RKO (cell line): ENCODE data around the gene PTPRCAP.
"Not testable (repeated sequence)": the region's sequence is repeated elsewhere in the genome, so short reads cannot be mapped to it uniquely, and the experiment has no call there.

Experiments used
- DNase-seq: peaks from one replicate; pipeline ENCODE4 v3.0.0-alpha.2; 2016; ENCODE audit warnings: low spot score

PTPRCAP gene

DNA sequence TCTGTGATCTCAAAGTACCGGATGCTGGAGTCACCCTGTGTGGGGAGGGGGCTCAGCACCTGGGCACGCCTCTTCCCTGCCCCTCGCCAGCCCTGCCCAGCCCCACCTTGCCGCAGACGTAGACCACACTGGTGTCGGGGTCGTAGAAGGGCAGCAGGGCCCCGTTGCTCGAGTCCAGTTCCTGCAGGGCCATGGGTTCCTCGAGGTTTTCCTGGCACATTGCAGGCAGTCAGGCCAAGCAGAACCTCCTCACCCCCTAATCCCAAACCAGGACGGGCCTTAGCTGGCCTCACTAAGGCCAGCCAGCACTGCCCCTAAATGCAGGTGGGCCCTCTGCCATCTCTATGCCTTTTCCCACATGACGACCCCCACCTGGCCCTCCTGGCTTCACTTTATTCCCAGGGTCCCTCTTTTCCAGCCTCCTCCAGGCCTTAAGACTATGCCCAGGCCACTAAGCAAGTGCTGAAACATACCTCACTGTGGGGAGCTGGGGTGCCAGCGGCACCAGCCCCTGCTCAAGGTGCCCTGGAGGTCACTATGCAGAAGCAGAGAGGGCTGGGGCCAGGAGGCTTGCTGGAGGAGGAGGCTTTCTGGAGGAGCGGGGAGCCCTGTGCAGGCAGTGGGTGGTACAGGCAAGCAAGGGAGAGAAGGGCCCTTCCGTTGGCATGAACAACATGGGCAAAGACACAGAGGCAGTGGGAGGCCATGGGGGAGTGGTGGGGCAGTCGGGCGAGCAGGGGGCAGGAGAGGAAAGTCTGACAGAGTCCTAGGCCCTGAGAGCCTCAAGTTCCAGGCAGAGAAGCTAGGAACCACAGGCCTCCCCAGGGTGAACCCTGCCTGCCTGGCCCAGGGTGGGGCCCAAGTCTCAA, 3.0 kb upstream of the PTPRCAP start:
- DNase-seq, result no peak

DNA sequence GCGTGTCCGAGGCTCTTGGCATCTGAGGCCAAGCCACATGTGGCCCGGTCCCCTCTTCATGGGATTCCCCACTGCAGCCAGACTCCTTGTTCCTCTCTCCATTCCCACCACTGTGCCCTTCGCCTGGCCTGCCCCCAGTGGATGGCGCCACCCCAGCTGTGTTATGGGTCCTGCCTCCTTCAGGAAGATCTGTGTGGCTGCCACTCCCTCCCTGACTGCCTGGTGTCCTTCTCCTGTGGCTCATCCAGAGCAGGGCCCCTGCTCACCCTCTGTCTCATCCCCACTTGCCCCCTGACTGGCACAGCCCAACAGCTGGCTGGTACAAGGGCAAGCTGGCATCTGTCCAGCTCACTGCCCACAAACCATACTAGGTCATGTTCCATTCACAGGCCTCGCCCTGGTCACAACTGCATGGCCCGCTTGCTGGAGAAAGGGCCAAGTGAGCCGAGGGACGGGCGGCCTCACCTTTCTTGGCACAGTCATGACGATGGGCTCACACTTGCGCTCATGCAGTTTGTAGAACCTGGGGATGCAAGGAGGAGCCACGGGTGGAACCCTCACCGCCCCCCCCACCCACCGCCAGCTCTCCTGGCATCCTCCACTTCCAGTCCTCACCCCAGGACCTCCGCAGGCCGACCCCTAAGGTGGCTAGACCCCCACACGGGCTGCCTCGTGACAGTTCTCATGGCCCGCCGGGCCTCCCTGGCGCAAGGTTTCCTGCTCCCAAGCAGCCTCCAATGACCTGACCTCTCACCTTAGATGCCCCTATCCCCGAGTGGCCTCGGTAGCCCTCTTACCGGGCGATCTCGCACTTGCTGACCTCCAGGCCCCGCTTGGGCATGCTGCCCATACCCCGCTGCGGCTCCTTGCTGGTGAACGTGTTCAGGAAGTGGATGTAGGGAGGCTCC, 2.1 kb upstream of the PTPRCAP start:
- peak; percentile 47 for DNase-seq

DNA sequence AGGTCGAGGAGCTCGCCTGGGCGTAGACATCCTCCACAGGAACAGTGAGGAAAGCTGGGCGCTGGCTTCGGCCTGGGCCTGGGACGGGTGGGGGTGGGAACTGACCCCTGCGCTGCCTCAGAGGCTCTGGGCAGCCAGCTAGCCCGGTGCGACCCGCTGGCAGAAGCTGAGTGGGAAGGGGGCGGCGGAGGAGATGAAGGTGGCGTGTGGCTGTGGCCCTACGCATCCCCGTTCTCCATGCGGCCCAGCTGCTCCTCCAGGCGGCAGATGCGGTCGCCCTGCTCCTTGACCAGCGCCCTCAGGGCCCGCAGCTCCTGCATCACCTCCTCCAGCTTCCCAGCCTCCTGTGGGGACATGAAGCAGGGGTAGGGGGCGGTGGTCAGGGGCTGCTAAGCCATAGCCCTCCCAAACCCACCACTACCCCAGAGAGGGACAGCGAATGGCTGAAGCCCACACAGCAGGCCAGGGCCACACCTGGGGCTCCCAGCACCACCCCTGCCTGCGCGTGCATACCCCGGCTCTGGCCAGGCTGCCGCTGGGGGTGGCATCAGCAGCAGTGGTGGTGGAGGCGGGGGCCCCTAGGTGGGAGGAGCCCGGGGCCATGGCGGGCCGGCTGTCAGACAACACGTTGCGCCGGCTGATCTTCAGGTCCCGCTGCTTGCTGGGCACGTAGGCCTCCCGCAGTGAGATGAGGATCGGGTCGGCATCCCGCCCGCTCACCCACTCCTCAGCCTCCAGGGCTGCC, 848 bp upstream of the PTPRCAP start:
- DNase-seq, result no peak

DNA sequence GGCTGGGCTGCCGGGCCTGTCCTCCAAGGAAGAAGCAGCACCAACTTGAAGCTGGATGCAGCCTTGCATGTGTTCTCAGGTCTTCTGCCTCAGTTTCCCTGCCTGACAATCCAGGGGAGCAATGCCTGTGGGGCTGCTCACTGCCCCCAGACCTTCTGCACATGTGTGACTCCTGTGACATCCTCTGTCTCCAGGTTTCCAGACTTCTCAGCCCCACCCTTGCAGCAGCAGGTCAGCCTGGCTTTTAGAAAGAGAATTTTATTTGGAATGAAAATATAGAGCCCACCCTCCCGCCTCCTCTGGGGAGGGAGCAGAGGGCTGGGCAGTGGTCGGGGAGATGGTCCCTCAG, 301 bp upstream of the PTPRCAP start:
- no peak for DNase-seq

DNA sequence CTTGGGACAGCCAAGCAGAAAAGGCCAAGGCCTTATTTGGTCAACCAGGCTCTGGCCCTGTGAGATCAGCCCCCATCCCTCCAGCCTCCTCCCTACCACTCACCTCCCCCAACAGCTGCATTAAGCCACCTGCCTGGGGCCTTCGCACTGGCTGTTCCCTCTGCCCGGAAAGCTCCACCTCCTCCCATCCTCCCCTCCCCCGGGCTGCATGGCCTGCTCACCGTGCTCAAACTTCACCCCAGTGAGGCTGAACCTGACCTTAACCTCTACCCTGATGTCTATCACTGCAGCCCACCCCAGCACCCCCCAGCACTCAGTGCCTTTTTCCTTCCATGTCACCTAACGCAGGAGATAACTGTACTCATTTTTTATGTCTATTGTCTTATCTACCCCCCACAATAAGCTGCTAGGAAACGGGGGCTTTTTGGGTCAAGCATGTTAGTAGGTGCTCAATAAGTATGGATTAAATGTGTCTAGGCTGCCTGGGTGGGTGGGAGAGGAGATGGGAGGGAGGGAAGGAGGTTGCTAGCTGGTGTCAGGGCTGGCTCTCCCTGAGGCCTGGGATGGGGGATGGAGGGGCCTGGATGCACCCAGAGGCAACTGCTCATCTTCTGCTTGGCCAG, 912 bp downstream of the PTPRCAP start:
- no peak for DNase-seq

DNA sequence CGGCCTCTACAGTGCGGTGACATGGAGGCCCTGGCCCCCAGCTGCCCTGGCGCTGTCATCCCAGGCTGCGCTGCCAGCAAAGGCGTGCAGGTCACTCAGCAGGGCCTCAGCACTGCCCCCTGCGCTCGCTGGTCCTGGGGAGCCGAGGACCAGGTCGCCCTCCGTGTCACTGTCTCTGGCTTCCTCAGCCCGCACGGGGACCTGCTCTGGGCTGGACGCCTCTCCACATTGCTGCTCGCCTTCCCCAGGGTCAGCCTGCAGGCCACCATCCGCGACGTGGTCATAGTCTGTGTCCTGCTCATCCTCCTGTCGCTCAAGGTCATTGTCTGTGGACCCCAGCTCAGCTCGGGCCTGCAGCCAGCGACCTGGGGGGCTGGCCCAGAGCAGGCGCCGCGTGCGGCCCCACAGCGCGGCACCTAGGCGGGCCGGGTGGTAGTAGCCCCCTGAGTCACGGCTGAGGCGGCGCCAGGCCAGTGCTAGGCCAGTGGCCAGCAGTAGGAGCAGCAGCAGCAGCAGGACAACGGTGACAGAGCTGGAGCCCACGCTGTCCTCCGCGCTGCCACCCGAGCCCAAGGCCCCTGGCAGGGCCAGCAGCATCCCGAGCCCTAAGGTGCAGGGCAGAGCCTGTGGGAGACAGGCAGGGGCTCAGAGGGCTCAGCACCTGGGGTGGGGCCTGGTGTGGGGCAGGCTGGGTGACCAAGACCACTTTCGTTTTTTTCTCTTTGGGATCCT, 1.6 kb downstream of the PTPRCAP start:
- DNase-seq, result no peak

DNA sequence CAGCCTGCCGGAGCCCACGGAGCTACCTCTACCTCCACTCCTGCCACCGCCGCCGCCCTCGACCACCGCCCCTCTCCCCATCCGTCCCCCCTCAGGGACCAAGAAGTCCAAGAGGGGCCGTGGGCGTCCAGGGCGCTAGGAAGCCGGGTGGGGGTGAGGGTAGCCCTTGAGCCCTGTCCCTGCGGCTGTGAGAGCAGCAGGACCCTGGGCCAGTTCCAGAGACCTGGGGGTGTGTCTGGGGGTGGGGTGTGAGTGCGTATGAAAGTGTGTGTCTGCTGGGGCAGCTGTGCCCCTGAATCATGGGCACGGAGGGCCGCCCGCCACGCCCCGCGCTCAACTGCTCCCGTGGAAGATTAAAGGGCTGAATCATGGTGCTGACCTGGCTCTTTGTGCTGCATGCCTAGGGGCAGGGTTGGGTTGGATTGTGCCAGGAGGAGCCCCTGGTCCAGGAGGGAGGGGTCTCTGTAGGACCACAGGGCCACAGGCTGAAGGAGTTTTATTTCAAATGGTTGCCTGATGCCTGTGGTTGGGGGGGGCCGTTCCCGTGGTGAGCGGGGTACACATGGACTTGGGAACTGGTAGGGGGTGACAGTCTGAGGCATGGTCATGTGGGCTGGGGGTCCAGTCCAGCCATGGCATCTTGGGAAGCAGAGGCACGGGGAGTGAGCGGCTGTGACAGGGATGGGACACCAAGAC, 2.3 kb downstream of the PTPRCAP start:
- no peak for DNase-seq

DNA sequence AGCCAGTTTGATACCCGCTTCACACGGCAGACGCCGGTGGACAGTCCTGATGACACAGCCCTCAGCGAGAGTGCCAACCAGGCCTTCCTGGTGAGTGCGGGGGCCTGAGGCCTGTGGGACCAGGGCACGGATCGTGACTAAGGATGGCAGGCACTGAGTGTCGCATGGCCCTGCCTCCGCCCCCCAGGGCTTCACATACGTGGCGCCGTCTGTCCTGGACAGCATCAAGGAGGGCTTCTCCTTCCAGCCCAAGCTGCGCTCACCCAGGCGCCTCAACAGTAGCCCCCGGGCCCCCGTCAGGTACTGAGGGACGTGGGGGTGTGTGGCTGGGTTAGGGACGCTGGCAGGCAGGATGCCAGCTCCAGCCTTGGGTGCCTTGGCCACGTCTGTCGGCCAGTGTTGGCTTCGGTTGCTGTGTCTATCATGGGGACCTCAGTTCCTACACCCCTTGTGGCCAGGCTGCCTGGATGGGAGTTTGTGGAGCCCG, 3.0 kb downstream of the PTPRCAP start:
- DNase-seq, result no peak

DNA sequence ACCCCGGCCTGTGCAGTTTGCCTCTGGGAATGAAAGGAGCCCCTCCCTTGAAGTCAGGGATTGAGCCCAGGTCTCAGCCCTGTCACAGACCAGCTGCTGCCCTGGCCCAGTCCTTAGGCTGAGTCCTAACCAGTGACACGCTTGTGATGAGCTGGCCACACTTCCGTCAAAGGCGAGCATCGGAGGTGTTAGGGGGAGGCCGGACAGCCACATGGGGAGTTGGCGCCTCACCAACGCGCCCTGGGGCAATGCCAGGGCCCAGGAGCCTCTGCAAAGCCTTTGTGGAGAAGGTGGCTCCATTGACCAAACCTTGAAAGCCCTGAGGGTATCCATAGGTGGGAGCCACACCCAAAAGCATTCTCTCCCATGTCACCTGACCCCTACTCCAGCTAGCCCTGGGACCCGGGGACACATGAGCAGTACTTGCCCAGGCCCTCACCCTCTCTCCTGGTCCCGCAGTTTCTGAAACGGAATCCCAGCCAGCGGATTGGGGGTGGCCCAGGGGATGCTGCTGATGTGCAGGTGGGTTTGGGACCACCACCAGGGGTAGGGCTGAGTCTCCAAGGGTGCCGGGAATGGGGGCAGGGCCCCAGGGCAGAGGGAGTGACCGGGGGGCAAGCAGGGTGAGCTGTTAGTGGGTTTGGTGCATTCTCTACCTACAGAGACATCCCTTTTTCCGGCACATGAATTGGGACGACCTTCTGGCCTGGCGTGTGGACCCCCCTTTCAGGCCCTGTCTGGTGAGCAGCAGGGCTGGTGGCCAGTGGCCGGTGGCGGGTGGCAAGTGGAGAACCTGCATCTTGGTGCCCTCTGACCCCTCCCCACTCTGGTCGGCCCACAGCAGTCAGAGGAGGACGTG, 3.7 kb downstream of the PTPRCAP start:
- no peak for DNase-seq

DNA sequence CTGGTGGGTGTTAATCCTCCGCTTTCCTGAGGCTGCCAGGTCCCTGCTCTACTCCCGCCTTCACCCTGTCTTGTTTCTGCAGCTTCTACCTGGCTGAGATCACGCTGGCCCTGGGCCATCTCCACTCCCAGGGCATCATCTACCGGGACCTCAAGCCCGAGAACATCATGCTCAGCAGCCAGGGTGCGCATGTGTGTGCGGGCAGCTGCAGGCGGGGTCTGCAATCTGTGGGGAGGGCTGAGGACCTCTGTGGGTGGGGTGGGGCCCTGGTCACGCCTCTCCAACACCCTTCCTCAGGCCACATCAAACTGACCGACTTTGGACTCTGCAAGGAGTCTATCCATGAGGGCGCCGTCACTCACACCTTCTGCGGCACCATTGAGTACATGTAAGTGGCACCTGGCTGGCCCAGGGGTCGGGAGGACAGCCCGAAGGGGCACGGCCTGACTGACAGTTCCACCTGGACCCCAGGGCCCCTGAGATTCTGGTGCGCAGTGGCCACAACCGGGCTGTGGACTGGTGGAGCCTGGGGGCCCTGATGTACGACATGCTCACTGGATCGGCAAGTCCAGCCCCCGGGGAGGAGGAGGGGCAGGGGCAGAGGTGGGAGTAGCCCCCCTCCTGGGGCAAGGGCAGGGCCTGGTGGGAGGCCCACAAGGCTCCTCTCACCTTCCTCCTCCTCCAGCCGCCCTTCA, 4.7 kb downstream of the PTPRCAP start:
- no peak for DNase-seq

DNA sequence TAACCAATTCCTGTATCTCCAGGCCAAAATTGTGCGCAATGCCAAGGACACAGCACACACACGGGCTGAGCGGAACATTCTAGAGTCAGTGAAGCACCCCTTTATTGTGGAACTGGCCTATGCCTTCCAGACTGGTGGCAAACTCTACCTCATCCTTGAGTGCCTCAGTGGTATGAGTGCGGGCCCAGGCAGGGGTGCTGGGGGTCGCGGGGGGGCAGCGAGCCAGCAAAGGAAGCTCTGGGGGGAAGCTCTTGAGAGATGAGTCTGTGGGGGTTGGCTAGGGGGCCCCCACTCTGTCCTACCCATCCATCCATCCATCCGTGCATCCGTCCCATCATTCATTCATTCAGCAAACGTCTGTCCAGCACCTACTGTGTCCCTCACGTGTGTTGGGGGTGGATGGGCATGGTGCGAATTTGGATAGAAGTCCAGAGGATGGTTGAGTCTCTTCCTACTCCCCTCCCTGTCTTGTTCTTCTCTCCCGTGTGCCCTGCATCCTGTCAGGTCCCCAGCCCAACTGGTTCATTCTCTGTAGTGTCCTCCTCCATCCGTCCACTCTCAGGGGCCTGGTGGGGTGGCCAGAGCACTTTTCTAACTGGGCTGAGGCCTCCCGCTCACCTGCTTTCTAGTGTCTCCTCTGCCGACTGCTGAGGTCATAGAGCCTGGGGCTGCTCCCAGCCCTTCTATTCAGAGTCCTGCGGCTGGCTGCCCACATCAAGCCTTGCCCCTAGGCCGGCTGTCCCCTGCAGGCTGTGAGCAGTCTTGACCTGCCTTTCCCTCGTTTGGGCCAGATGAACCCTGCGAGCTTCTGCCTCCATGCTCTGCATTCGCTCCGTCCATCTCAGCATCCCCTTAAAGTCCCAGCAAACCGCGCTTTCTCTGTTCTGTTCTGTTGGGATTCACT, 5.9 kb downstream of the PTPRCAP start:
- DNase-seq, result no peak

DNA sequence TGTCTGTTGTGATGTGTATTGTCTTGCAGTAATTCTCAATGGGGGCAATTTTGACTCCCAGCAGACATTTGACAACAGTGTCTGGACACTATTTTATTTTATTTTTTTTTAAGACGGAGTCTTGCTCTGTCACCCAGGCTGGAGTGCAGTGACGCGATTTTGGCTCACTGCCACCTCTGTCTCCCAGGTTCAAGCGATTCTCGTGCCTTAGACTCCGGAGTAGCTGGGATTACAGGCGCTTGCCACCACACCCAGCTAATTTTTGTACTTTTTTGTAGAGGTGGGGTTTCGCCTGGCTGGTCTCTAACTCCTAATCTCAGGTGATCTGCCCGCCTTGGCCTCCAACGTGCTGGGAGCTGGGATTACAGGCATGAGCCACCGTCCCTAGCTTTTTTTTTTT, 7.8 kb downstream of the PTPRCAP start:
- DNase-seq, result no peak

DNA sequence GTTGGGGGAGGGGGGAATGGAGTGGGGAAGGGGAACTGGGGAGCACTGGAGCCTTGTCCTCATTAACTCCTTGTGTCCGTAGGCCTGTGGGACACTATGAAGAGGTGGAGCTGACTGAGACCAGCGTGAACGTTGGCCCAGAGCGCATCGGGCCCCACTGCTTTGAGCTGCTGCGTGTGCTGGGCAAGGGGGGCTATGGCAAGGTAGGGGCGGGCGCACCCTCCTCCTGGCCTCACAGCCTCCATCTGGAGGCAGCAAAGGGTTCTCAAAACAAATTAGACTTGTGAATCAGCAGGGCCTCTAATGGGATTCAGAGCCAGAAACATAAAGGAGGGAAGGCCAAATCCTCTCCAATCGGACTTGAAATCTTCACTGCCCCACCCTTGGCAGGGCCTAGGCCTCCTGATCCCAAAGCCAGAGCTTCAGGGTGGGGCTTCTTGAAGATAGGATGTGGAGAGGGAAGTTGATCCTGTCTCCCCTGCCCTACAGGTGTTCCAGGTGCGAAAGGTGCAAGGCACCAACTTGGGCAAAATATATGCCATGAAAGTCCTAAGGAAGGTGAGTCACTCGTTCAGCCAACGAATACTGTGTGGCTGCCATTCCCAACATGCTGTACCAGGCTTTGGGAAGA, 8.3 kb downstream of the PTPRCAP start:
- DNase-seq, result peak; percentile 47

DNA sequence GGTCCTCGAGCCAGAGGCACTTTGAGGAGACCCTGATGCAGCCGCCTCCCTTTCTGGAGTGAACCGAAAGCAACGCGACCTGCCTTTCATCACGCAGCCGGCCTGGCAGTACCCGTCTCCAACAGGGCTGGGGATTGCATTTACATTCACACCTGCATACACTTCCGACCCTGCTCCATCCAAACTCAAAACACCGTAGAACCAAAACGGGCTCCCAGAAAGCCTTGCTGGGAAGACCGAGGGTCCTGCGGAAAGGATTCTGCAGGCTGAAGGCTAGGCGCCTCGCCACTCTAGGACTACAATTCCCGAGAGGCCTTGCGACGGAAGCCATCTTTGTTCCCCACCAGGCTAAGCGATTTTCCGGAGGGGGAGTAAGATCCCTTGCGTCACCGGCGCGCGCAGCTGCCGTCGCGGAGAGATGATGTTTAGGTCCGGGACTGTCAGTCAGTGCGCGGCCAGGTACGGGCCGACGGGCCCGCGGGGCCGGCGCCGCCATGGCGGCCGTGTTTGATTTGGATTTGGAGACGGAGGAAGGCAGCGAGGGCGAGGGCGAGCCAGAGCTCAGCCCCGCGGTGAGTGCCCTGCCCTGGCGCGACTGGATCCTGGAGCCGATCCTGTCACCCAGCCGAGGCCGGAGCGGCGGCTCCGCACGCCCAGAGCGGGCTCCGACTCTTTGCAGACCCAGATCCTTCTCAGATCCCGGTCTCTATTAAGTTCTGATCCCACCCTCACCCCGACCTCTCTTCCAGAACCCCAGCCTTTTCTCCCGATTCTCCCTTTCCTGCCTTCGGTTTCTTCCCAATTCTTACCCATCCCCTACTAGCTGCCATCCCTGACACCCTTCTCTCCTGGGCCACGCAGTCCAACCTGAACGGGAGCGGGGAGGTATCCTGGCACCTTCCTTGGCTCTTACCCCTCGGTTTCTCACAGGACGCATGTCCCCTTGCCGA, 9.2 kb downstream of the PTPRCAP start, which contains the start of gene RPS6KB2:
Gene RPS6KB2 (plus strand): TSS at position 443 of the 950 bp plus-strand sequence. CDS start 52 bp downstream, at position 495.
- DNase-seq, result peak; percentile 97

DNA sequence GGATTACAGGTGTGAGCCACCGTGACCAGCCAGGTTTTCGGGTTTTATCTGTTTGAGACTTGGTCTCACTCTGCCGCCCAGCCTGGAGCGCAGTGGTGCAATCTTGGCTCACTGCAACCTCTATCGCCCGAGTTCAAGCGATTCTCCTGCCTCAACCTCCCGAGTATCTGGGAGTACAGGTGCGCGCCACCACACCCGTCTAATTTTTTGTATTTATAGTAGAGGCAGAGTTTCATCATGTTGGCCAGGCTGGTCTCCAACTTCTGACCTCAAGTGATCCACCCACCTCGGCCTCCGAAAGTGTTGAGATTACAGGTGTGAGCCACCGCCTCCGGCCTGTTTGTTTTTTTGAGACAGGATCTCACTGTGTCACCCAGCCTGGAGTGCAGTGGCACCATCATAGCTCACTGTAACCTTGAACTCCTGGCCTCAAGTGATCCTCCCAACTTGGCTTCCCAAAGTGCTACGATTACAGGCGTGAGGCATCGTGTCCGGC, 10.1 kb downstream of the PTPRCAP start:
- DNase-seq, result not testable (repeated sequence)
